Gastroesophageal sphincter (tissue), 4 donors: ENCODE results near the gene SUSD6. TPM values are rescaled to one million over a fixed set of nuclear protein-coding genes. Genes with fewer than 3 reads are reported as not detected.

Experiments used
- ATAC-seq: fragments of 150-250 bp; one replicate; pipeline ENCODE4 v1.9.1; 2016; ENCODE audit warnings: mild to moderate bottlenecking, moderate library complexity
- H3K27ac ChIP-seq, 4 donors: fragments of 200-600 bp; sonication (generic) in 3 of 4; 1 replicate in 3 of 4; 2 replicates in 1 of 4; pipeline ENCODE4 v1.5.1; 2016 to 2019
- H3K27me3 ChIP-seq: fragments of 200-600 bp; sonication (generic); one replicate; pipeline ENCODE4 v1.5.1; 2019
- H3K36me3 ChIP-seq, 2 donors: fragments of 200-600 bp; sonication (generic); one replicate each; pipeline ENCODE4 v1.5.1; 2019; ENCODE audit warnings: control low read depth in 1 of 2
- H3K4me1 ChIP-seq, 3 donors: fragments of 200-600 bp; sonication (generic); 1 replicate in 2 of 3; 2 replicates in 1 of 3; pipeline ENCODE4 v1.5.1; 2016 to 2019; ENCODE audit warnings: control low read depth in 2 of 3
- H3K4me3 ChIP-seq, 2 donors: fragments of 200-600 bp; sonication (generic); one replicate each; pipeline ENCODE4 v1.5.1; 2019; ENCODE audit warnings: mild to moderate bottlenecking in 1 of 2, moderate library complexity in 1 of 2
- H3K9me3 ChIP-seq, 3 donors: fragments of 200-600 bp; sonication (generic); one replicate each; pipeline ENCODE4 v1.5.1; 2017 to 2019; ENCODE audit warnings: control low read depth in 2 of 3
- CTCF ChIP-seq, 4 experiments: fragments of 200-600 bp in 2 of 4; fragments of 450-650 bp in 2 of 4; sonication (generic) in 1 of 4; IDR thresholded peaks; one replicate each; pipeline ENCODE4 v1.5.1; 2017 to 2019; ENCODE audit warnings: antibody characterized with exemption in 4 of 4, mild to moderate bottlenecking in 2 of 4, moderate library complexity in 2 of 4
- EP300 ChIP-seq: sonication (generic); formaldehyde crosslinking; IDR thresholded peaks from one replicate; pipeline ENCODE4 v1.6.1; 2017; ENCODE audit warnings: antibody characterized with exemption, mild to moderate bottlenecking
- POLR2A ChIP-seq, 2 donors: fragments of 450-650 bp; IDR thresholded peaks; one replicate each; pipeline ENCODE4 v1.6.1; 2017; ENCODE audit warnings: antibody characterized with exemption in 2 of 2, mild to moderate bottlenecking in 2 of 2, moderate library complexity in 1 of 2
- POLR2AphosphoS5 ChIP-seq: sonication (generic); formaldehyde crosslinking; IDR thresholded peaks from one replicate; pipeline ENCODE4 v1.6.1; 2017; ENCODE audit warnings: antibody characterized with exemption
- WGBS, 2 donors: methylation state at CpG; one replicate each; pipeline ENCODE4 v1.1.5; 2018; ENCODE audit warnings: low coverage in 1 of 2; 5-methylcytosine and 5-hydroxymethylcytosine counted together
- total RNA-seq, 4 donors: library from RNA; depleted of rRNA; stranded (reverse); fragments of >200 nt; gene quantifications; one replicate each; pipeline ENCODE4 v1.1.0, GENCODE V29; 2016

The SUSD6 gene
- total RNA-seq, 4 donors from 2014 or later: 24.4 to 40.6 (median 38.5) TPM

- ATAC-seq: no peak
- H3K27ac ChIP-seq: no peak overlapping the region
- H3K36me3 ChIP-seq: no peaks in the 10 kb centered on the region
- no peak for TF ChIP-seq EP300
- TF ChIP-seq POLR2AphosphoS5: no peak
- no peak for TF ChIP-seq POLR2A (IDR thresholded peaks at IDR 0.05)
- no peak for TF ChIP-seq CTCF (IDR thresholded peaks at IDR 0.05)
- no peak overlapping the region for H3K4me3 ChIP-seq
- H3K27me3 ChIP-seq: no peaks in the 10 kb centered on the region
- 75 to 77% methylated on average over 1 of the region's 1 CpG for WGBS, 2 donors
- H3K9me3 ChIP-seq: no peaks in the 10 kb centered on the region
- H3K4me1 ChIP-seq: no peaks in the 10 kb centered on the region
Observed at GRCh38 chr14:69749956-69750355, 138.6 kb downstream of the SUSD6 start.

- Histone ChIP-seq H3K9me3 (no peaks in the 10 kb centered on the region), H3K27me3 (no peaks in the 10 kb centered on the region), H3K4me3 (no peak overlapping the region), H3K36me3 (no peaks in the 10 kb centered on the region), H3K4me1 (no peaks in the 10 kb centered on the region), H3K27ac (no peak overlapping the region)
- ATAC-seq: no peak
- WGBS, 2 donors: 94 to 100% methylated on average over 1 to 2 of the region's 2 CpGs
- TF ChIP-seq POLR2AphosphoS5: no peak
- TF ChIP-seq CTCF (IDR thresholded peaks at IDR 0.05): no peak
- TF ChIP-seq EP300: no peak
- no peak for TF ChIP-seq POLR2A (IDR thresholded peaks at IDR 0.05)
Observed at GRCh38 chr14:69750495-69750894, 139.1 kb downstream of the SUSD6 start.

GRCh38 chr14:69752773-69753172 lies 141.4 kb downstream of the SUSD6 start:
- no peaks in the 10 kb centered on the region for H3K36me3 ChIP-seq
- no peaks in the 10 kb centered on the region for H3K4me1 ChIP-seq
- no peak overlapping the region for H3K27ac ChIP-seq
- no peaks in the 10 kb centered on the region for H3K27me3 ChIP-seq
- H3K9me3 ChIP-seq: no peaks in the 10 kb centered on the region
- 71% methylated on average over 1 of the region's 1 CpG; no CpG with 5 or more reads in 1 of the 2 donors for WGBS, 2 donors
- ATAC-seq: no peak
- TF ChIP-seq POLR2A (IDR thresholded peaks at IDR 0.05) (no peak), EP300 (no peak), CTCF (IDR thresholded peaks at IDR 0.05) (no peak), POLR2AphosphoS5 (no peak)
- no peak overlapping the region for H3K4me3 ChIP-seq

GRCh38 chr14:69753860-69754259 lies 142.5 kb downstream of the SUSD6 start:
- 82 to 89% methylated on average over 1 of the region's 1 CpG for WGBS, 2 donors
- Histone ChIP-seq H3K4me3 (no peak overlapping the region), H3K4me1 (no peaks in the 10 kb centered on the region), H3K9me3 (no peaks in the 10 kb centered on the region), H3K27ac (no peak overlapping the region), H3K36me3 (no peaks in the 10 kb centered on the region), H3K27me3 (peaks cover 6% of the 10 kb centered on the region)
- no peak for TF ChIP-seq POLR2A (IDR thresholded peaks at IDR 0.05)
- TF ChIP-seq CTCF (IDR thresholded peaks at IDR 0.05): no peak
- no peak for TF ChIP-seq EP300
- TF ChIP-seq POLR2AphosphoS5: no peak
- no peak for ATAC-seq

GRCh38 chr14:69754487-69754886 lies 143.1 kb downstream of the SUSD6 start:
- Histone ChIP-seq H3K36me3 (no peaks in the 10 kb centered on the region), H3K27me3 (peaks cover 9% of the 10 kb centered on the region), H3K9me3 (no peaks in the 10 kb centered on the region), H3K27ac (no peak overlapping the region), H3K4me1 (no peaks in the 10 kb centered on the region), H3K4me3 (no peak overlapping the region)
- ATAC-seq: no peak
- WGBS, 2 donors: 93 to 94% methylated on average over 2 of the region's 2 CpGs
- TF ChIP-seq POLR2AphosphoS5 (no peak), EP300 (no peak), CTCF (IDR thresholded peaks at IDR 0.05) (no peak)
